NCI-H2081 (cell line): ENCODE results near the gene PNKD.
A peak's percentile ranks its signal among the peaks of the same experiment; 100 is the strongest.

Experiments
- DNase-seq, 2 experiments: peaks; one replicate each; lab custom pipeline; 2025; lab: John Stamatoyannopoulos, UW

Gene PNKD, protein sequence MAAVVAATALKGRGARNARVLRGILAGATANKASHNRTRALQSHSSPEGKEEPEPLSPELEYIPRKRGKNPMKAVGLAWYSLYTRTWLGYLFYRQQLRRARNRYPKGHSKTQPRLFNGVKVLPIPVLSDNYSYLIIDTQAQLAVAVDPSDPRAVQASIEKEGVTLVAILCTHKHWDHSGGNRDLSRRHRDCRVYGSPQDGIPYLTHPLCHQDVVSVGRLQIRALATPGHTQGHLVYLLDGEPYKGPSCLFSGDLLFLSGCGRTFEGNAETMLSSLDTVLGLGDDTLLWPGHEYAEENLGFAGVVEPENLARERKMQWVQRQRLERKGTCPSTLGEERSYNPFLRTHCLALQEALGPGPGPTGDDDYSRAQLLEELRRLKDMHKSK

DNA sequence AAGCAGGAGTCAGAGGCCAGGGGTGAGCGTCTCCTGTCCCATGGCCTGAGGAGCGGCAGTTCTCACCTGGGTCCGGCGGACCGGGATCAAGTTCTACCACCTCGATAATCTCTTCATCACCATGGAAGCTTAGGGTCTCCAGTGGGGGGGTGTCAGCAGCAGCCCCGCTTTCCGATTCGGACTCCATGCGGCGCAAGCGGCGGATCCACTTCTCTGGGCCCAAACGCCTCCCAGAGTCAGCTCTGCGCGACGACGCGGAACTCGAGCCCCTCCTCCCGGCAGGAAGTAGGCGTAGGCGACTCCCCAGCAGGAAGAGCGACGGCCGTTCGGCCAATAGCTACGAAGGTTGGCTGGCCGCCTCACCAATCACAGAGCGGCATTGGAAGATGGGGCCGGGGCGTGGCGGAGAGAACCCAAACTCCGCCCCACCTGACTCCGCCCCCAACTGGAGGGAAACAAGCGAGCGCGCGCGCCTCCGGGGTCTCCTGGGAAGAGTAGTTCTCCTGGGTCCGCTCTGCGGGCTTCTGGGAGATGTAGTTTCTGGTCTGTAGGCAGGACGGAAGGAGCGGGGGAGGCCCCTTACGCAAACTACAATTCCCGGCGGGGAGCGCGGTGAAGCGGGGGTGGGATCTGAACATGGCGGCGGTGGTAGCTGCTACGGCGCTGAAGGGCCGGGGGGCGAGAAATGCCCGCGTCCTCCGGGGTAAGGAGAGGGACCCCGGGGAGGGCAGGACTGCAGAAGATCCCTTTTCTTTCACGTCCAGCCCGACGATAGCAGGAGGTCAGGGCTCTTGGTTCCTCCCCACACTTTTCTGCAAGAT, at the start of gene PNKD, which contains the start of gene AAMP:
PNKD (plus strand) TSS at position 620 of the 821 bp plus-strand sequence; CDS start at position 637, 17 bp downstream.
AAMP (minus strand) TSS at position 238 of the 821 bp plus-strand sequence; CDS start at position 187, 51 bp downstream.
- DNase-seq: peak; percentile 99

DNA sequence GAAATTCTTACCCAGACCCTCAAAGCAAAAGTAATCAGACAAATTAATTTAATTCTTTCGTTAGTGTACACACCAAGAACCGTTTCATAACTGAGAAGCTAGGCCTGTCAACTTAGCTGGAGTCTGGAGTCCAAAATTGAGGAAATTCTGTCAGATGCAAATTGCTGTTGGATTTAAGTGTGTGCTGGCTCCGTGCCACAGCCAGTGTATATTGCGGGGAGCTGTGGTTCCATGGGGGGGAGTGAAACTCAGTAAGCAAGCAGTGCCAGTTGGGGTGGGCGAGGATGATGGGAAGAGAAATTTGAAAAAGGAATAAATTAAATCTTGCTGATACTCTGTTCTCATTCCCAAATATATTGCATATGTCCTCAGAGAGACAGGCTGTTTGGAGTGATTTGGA, 49.3 kb upstream of the PNKD start:
- peak in 1 of 2 experiments; percentile 12 for DNase-seq

DNA sequence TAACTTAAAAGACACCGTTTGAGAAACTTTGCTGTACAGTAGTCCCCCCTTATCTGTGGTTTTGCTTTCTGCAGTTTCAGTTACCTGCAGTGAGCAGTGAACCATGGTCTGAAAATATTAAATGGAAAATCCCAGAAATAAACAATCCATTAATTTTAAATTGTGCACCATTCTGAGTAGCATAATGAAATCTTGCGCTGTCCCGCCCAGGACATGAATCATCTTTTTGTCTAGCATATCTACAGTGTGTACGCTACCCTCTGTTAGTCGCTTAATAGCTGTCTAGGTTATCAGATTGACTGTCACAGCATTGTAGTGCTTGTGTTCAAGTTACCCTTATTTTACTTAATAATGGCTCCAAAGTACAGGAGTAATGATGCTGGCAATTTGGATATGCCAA, 47.3 kb upstream of the PNKD start:
- no peak for DNase-seq

DNA sequence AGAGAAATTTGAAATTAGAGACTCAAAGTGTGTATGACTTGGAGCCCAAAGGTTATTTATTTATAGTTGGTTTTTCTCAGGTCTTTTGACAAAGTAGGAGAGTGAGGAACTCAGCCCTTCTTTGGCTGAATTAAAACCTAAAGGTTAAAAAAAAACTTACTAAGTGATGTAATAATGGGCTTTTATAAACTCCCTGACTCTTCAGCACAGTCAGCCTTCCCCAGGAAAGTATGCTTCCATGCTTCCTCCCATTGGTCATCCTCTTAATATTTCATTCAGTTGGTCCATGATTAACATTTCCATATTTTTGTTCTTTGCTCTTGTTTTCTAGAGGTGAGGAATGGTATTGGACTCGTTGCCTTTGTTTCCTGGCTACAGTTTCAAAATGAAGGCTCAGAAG, 46.1 kb upstream of the PNKD start:
- no peak for DNase-seq

DNA sequence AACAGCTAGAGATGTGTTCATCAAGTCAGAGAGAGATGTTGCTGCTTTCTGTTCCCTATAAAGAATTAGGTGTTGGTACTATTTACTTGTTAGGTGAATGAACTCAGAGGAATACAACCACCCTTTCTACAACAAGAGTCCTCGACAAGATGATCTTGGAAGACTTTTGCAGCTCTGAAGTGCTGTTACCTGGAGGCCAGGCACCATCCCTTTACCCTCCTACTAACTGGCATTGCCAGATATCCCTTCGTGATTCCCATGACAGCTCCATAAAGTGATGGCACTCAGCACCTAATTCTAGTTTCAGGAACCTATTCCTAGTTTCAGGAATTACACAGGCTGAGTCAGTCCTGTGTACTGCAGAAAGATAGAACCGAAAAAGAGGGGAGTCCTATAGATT, 43.4 kb upstream of the PNKD start:
- DNase-seq: no peak

DNA sequence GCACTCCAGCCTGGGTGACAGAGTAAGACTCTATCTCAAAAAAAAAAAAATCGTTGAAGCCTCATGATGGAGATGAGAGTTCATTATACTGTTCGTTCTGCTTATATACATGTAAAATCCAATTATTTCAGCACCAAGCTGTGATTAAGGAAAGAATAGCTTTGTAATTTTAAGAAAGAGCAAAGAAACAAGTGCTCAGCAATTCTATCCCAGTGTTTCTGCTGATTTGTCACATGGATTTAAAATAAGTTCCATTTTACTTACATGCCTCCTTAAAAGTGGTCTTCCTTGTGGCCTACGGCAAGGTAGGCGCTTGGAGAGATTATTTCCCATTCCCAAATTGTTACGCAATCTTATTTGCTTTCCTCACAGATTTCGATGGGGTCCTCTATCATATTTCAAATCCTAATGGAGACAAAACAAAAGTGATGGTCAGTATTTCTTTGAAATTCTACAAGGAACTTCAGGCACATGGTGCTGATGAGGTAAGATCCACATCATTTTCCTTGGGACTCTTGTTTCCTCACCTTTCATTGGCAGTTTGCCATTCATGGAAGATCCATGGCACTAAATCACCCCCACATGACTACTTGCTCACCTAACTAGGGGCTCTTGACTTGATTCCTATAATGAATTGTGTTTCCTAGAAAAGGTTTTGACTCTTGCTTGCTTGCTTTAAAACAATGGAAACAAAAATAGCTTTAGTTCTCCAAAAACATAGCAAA, 41.8 kb upstream of the PNKD start:
- no peak for DNase-seq

DNA sequence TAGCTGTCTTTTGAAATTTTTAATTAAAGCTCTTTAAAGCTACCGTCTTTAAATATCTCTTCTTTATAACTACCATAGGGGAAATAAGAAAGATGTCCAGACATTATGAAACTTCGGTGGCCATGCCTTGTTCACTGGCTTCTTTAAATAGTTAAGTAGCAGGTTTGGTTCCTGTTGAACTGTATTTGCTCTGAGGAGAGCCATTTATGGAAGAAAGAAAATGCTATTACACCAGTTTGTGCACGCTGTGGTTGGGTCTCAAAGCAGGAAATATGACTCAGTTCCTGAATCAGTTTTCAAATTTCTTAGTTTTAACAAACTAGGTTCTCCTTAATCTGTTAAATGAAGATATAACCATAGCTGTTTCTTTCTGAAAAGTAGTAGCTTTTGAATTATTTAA, 41.1 kb upstream of the PNKD start:
- no peak for DNase-seq

DNA sequence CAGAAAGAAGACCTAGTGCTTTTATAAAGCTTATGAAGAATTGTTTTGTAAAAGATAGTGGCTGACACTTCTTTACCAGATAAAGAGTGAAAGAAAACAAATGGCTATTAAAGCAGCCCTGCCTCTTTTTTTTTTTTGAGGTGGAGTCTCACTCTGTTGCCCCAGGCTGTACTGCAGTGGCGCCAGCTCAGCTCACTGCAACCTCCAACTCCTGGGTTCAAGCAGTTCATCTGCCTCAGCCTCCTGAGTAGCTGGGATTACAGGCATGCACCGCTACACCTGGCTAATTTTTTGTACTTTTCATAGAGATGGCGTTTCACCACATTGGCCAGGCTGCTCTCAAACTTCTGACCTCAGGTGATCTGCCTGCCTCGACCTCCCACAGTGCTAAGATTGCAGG, 40.5 kb upstream of the PNKD start:
- no peak for DNase-seq

DNA sequence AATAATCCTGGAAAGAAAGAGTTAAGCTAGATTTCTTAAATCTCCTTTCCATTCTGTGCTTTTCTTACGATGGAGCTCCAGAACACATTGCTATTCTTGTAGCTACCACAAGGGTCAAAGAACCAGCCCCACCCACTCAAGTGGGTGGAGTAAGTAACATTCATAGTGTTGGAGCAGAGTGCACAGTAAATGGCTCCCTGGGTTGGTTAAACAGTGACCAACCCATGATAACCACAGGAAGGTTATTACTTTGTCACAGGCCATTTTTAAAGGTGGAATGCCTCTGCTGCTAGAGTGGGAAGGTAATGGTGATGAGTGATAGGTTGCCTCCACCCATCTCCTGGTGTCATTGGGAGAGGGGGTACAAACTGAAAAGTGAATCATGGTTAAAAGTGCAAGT, 39.4 kb upstream of the PNKD start:
- no peak for DNase-seq

DNA sequence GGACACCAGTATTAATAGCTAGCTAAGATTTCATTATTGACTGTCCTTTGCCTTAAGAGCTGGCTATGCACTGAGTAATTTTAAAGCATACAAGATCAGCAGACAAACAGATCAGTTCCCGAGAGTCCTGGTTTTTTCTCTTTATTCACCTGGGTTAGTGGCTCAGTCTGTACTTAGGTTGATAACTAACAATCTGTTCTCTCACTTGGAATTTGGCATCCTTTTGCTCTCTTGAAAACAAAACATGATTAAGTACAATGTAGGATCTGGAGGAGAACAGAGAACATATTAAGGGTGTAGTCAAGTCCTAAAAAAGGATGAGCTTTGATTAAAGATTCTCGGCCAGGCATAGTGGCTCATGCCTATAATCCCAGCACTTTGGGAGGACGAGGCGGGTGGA, 36.8 kb upstream of the PNKD start:
- DNase-seq: no peak

DNA sequence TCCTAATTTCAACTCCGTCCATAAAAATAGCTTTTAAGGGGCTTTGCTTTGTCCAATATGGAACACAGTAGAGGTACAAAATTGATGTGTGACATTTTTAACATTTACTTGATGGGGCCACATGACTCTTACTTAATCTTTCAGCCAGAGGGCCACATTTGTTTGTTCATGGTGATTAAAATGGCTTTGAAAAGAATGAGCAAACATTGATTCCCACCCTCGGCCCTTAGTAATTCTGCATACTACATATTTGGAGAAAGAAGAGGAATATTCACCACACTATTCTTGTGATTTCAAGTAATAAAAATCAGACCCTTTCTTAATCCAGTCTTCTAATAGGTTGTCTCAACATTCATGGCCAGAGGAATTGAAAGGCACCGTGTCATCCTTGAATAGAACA, 35.8 kb upstream of the PNKD start:
- no peak for DNase-seq

DNA sequence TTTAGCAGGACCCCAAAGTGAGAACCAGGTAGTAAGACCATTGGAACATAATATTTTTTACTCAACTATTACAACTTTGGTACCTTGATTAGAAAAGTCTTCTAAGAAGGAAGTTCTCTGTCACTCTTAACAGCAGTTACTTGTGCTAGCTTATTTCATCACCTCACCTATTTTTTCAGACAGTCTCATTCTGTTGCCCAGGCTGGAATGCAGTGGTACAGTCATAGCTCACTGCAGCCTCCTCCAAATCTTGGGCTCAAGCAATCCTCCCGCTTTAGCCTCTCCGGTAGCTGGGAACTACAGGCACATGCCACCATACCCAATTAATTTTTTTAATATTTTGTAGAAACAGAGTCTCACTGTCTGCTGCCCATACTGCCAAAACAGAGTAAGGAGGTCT, 35.3 kb upstream of the PNKD start:
- DNase-seq: no peak

DNA sequence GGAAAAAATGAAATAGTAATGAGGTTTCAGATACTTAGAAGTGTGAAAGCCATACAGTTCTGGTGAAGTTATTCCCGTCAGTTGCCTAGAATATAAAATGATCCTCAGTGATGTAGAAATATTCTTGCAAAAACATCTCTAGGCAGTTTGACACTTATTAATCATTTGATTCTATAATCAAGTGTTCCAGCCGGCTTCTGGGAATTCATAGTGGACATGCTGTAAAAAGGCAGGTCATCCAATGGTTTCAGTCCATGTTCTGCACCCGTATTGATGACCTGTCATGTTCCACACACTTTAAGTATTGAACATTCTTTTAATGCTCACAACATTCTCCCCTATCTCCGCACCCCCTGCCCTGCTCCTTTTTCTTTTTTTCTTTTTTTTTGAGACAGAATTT, 33.5 kb upstream of the PNKD start:
- no peak for DNase-seq

DNA sequence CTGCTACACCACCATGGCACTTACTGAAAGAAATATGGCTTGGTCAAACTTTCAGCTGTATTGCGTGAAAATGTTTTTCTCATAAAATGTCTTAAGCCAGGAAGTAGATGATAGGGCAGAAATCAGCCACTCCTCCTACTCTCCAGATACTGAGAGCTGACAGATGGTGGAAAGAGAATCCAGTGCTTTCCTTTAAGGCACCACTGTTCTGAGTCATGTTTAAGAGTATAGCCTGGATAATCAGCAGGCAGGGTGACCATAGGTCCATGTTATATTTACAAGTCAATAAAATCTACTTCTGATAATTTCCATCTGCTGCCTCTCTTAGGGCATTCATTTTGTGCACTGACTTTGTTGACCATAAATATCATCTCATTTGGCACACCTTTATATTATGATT, 31.4 kb upstream of the PNKD start:
- DNase-seq: no peak

DNA sequence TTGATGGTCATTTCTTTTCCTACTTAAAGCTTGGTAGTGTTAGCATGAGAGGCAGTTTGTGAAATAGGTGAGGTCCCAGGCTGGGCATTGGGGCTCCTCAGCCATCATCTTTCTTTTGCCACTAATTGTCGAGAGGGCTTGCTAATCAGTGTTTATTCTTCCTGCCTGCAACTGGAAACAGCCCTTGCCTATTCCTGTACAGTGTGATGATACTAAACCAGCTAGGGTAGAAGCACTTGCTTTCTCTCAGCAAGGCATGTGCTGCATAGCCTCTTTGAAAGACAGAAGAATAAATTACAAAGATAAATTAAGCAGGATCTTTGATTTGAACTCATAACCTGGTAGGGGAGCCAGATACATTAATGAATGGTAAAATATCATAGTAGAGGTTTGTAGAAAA, 26.1 kb upstream of the PNKD start:
- no peak for DNase-seq

DNA sequence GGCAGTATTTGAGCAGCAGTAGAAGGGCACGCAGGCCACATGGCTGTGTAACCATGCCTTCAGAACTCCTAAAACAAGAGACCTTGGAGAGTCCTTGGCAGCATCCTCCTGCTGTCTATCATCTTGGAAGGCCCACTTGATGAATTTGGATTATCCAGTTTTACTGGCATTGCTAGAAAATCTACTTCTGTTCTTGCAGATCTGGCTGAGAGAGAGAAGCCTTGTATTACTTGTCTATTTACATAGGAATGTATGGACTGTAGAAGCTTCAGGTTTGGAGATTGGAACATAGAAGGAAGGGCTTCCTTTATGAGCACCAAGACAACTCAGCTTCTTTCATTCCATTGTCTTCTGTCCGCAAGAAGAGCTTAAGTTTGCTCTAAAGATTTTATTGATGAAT, 25.7 kb upstream of the PNKD start:
- no peak for DNase-seq

DNA sequence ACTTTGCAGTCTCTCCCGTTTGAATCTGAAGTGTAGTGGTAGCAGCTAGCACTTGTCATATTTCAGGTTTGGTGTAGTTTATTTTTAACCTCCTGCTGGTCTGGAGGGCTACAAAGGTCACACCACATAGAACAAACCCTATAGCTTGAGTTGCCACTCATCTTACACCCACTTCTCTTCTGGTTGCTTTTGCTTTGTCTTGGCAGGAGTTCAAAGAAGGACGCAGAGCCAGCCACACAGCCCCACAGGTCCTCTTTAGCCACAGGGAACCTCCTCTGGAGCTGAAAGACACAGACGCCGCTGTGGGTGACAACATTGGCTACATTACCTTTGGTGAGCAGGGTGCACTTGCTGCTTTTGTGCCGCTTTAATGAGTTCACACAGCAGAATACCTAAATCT, 25.1 kb upstream of the PNKD start:
- DNase-seq: no peak

DNA sequence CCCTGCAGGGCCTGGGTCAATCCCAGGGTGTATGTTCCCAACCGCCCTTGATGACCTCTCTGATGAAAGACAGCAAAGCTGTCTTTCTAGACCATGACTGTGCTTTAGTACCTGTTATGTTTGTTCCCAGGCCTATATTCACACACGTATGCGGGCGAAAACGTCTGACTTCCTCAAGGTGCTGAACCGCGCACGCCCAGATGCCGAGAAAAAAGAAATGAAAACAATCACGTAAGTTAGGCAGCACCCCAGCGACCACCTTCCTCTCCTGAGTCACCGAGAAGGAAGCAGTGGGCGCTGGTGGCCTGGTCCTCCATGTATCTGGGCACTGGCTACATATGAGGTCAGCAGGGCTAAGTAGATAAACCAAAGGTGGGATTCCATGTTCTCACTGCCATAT, 20.6 kb upstream of the PNKD start:
- DNase-seq: no peak

DNA sequence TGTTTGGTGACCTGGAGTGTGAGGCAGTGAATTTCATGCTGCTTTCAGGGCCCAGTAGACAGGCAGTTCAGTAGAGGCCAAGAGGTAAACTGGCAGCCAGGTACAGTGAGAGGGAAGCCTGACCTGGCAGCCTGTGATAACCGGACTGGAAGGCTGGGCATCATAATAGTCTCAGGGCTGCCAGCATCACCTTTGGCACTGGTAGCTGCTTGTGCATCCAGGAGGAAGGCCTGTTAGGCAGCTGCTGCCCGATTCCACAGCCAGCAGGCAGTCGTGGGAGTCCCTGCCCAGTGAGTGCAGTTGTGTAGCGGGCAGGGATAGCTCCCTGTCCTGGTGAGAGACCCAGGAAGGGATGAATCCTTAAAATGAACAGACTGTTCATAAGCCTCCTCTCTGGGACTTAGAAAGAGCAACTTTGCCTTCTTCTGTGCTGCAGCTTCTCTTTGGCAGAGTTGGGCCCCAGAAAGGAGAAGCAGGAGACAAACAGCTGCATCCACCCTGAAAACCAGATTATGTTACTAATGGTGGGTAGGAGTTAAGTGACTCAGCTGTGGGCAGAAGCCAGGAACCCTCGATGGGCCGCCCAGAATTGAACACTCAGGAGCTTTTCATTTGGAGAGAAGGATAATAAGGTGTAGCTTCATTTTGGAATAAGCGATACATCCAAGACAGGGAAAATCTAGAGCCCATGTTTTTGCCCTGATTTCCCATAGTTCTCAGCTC, 17.6 kb upstream of the PNKD start:
- no peak for DNase-seq

DNA sequence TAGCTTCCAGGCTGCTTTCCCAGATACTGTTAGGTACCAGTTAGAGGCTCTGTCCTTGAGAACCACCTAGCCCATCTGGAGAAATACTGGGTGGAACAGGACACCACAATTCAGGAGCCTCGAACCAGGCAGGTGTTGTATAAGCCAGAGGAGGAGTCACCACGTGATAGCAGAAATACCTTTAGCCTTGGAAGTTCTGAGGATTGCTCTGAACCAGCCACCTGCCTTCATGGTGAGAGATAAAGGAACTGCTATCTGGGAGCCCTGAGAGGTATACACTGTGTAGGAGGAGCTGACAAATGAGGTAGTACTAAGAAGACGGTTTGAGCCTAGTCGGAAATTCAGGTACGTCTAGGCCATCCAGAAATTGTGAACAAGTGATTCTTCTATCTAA, 17.1 kb upstream of the PNKD start:
- no peak for DNase-seq

DNA sequence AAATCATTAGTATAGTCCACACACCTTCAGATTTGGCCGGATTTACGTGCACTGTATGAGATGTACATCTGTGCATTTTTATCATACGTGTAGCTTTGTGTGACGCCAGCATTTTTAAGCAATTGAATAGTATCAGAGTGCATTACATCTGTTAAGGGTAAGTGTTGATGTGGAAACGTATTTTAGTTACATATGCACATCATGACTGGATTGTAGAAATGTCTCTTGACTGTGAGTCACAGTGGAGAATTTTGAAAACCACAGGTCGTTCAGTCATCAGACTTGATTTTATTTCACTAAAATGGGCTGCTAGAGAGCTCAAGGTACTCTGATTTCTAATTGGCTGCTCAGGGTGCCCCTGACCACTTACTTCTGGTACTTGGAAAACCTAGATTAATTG, 14.9 kb upstream of the PNKD start:
- no peak for DNase-seq
